SK-N-MC (cell line): ENCODE measurements around the gene KHDRBS1.
"Not testable (repeated sequence)": the region's sequence is repeated elsewhere in the genome, so short reads cannot be mapped to it uniquely, and the experiment has no call there.

Experiments used
- FOXP2 ChIP-seq: optimal IDR thresholded peaks from 2 replicates; pipeline ENCODE3; 2011; ENCODE audit warnings: mild to moderate bottlenecking, moderate library complexity; ENCODE audit not compliant: insufficient read depth; ENCODE audit errors: extremely low read length, control extremely low read depth
- POLR2AphosphoS5 ChIP-seq: IDR thresholded peaks from 2 replicates; pipeline ENCODE4 v1.6.1; 2012; ENCODE audit warnings: mild to moderate bottlenecking, low read depth, low read length, borderline replicate concordance

DNA sequence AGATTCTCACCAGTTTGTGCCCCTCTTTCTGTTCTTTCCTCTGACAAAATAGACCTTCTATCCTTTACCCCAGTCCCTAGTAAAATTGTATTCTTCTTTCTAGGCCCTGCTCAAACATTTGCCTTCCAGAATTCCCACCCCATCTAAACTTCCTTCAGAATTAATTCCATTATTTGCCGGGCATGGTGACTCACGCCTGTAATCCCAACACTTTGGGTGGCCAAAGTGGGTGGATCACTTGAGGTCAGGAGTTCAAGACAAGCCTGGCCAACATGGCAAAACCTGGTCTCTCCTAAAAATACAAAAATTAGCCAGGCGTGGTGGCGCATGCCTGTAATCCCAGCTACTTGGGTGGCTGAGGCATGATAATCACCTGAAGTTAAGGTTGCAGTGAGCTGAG lies 11.4 kb upstream of the KHDRBS1 start:
- not testable (repeated sequence) for TF ChIP-seq POLR2AphosphoS5, FOXP2
